Effector memory CD4-positive, alpha-beta T cell (primary cell): ENCODE results near the gene OPHN1.

Source experiments
- DNase-seq, 3 donors: peaks; one replicate each; pipeline ENCODE4 v3.0.0-alpha.2; 2020
- H3K27ac ChIP-seq: 2 replicates; pipeline ENCODE4 v1.7.0; 2013; ENCODE audit warnings: mild to moderate bottlenecking, low read length, moderate library complexity; ENCODE audit not compliant: insufficient read depth, poor library complexity, severe bottlenecking
- H3K27me3 ChIP-seq: replicated peaks from 2 replicates; pipeline ENCODE4 v1.7.0; 2013; ENCODE audit warnings: mild to moderate bottlenecking, low read length; ENCODE audit not compliant: insufficient read depth, control insufficient read depth, poor library complexity, severe bottlenecking
- H3K36me3 ChIP-seq: 2 replicates; pipeline ENCODE4 v1.7.0; 2013; ENCODE audit warnings: mild to moderate bottlenecking, low read length, moderate library complexity; ENCODE audit not compliant: control insufficient read depth, insufficient read depth
- H3K4me1 ChIP-seq: 2 replicates; pipeline ENCODE4 v1.7.0; 2013; ENCODE audit warnings: low read length, mild to moderate bottlenecking; ENCODE audit not compliant: control insufficient read depth, insufficient read depth, poor library complexity, severe bottlenecking
- H3K4me3 ChIP-seq: 2 replicates; pipeline ENCODE4 v1.7.0; 2013; ENCODE audit warnings: low read length, low read depth, mild to moderate bottlenecking; ENCODE audit not compliant: insufficient read depth, poor library complexity, severe bottlenecking
- H3K9me3 ChIP-seq: 2 replicates; pipeline ENCODE4 v1.7.0; 2013; ENCODE audit warnings: mild to moderate bottlenecking, low read length, moderate library complexity; ENCODE audit not compliant: control insufficient read depth

OPHN1 gene

GRCh38 chrX:68234171-68234910, 199.0 kb downstream of the OPHN1 start:
- Histone ChIP-seq H3K4me3 (no peak overlapping the region), H3K9me3 (no peaks in the 10 kb centered on the region), H3K27ac (no peak overlapping the region), H3K4me1 (no peaks in the 10 kb centered on the region), H3K36me3 (no peaks in the 10 kb centered on the region), H3K27me3 (no peaks in the 10 kb centered on the region)
- no peak for DNase-seq

GRCh38 chrX:68232206-68232605, 201.1 kb downstream of the OPHN1 start:
- DNase-seq, result no peak
- no peaks in the 10 kb centered on the region for H3K36me3 ChIP-seq

GRCh38 chrX:68209008-68209407, 224.3 kb downstream of the OPHN1 start:
- no peaks in the 10 kb centered on the region for H3K4me1 ChIP-seq
- DNase-seq, result no peak
- H3K36me3 ChIP-seq, result no peaks in the 10 kb centered on the region
- H3K4me3 ChIP-seq, result no peak overlapping the region
- no peaks in the 10 kb centered on the region for H3K27me3 ChIP-seq
- H3K9me3 ChIP-seq, result no peaks in the 10 kb centered on the region
- no peak overlapping the region for H3K27ac ChIP-seq

More at GRCh38 chrX:68232206-68232605, 201.1 kb downstream of the OPHN1 start:
- Histone ChIP-seq H3K27me3 (no peaks in the 10 kb centered on the region), H3K4me1 (no peaks in the 10 kb centered on the region), H3K27ac (no peak overlapping the region), H3K9me3 (no peaks in the 10 kb centered on the region), H3K4me3 (no peak overlapping the region)

GRCh38 chrX:68204521-68205038, 228.7 kb downstream of the OPHN1 start:
- no peak overlapping the region for H3K4me3 ChIP-seq

DNA sequence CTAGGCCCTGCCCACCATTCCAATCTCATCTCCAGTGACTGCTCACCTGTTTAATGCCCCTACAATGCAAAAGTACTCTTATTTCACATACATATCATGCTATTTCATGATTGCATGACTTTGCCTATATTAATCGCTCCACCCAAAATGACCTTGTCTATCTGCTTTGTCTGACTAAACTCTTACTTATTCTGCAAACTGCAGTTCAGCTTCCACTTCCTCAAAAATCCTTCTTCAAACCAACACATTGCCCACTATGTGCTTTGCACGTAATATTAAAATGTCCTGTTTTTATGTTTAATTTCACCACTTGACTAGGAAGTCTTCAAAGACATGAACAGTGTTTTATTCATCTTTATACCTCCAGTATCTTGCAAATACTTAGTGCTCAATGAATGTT, 229.6 kb downstream of the OPHN1 start:
- no peaks in the 10 kb centered on the region for H3K9me3 ChIP-seq
- no peaks in the 10 kb centered on the region for H3K4me1 ChIP-seq
- H3K27ac ChIP-seq, result no peak overlapping the region
- no peaks in the 10 kb centered on the region for H3K36me3 ChIP-seq
- DNase-seq, result no peak
- no peaks in the 10 kb centered on the region for H3K27me3 ChIP-seq
- H3K4me3 ChIP-seq, result no peak overlapping the region

More at GRCh38 chrX:68204521-68205038, 228.7 kb downstream of the OPHN1 start:
- no peaks in the 10 kb centered on the region for H3K36me3 ChIP-seq
- H3K27me3 ChIP-seq, result no peaks in the 10 kb centered on the region
- no peak for DNase-seq
- H3K27ac ChIP-seq, result no peak overlapping the region
- H3K4me1 ChIP-seq, result no peaks in the 10 kb centered on the region
- no peaks in the 10 kb centered on the region for H3K9me3 ChIP-seq

DNA sequence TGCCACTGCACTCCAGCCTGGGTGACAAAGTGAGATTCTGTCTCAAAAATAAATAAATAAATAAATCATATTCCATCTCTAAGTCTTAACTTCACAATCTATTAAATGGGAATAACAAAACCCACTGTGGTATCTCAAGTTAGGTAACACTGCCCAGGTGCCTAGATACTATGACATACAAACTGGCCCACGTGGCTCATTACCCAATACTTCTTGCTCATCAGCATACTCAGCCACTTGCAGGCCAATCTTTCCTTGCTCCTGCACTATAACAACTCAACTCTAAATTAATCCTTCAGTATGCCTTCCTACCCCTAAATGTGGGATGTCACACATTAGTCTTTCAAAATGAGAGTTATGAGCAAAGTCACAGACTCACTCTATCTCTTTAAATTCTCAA, 230.1 kb downstream of the OPHN1 start:
- no peaks in the 10 kb centered on the region for H3K9me3 ChIP-seq
- H3K27ac ChIP-seq, result no peak overlapping the region
- H3K4me3 ChIP-seq, result no peak overlapping the region
- no peaks in the 10 kb centered on the region for H3K4me1 ChIP-seq
- no peak for DNase-seq
- no peaks in the 10 kb centered on the region for H3K27me3 ChIP-seq
- H3K36me3 ChIP-seq, result no peaks in the 10 kb centered on the region

DNA sequence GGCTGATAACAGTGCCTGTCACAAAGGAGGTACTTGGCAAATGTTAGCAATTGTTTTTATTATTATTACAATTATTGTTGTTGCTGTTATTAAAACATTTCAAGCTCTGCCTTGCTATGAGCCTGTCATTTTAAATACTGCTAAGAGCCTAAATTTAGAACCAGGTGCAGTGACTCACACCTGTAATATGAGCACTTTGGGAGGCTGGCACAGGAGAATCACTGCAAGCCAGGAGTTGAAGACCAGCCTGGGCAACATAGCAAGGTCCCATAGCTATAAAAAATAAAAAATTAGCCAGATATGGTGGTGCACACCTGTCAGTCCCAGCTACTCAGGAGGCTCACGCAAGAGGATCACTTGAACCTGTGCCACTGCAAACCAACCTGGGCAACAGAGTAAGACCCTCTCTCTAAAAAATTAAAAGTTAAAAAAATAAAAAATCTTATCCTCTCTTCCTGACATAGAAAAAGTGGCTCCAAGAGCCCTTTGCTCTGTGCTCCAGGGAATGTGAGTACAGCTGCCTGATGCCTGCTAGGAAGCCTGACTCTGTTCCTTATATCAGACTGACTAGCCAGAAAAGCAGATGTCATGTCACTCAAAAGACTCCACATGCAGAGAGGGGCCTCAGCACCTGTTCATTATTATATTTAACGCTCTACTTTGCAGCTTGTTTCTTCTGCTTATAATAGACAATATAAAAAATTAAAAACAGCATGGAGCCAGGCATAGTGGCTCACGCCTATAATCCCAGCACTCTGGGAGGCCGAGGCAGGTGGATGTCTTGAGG, 234.0 kb downstream of the OPHN1 start:
- no peak for DNase-seq
- Histone ChIP-seq H3K4me3 (no peak overlapping the region), H3K9me3 (no peaks in the 10 kb centered on the region), H3K36me3 (no peaks in the 10 kb centered on the region), H3K27ac (no peak overlapping the region), H3K4me1 (no peaks in the 10 kb centered on the region), H3K27me3 (no peaks in the 10 kb centered on the region)

GRCh38 chrX:68196939-68197791, 236.1 kb downstream of the OPHN1 start:
- Histone ChIP-seq H3K36me3 (no peaks in the 10 kb centered on the region), H3K4me3 (no peak overlapping the region), H3K27me3 (no peaks in the 10 kb centered on the region), H3K4me1 (no peaks in the 10 kb centered on the region), H3K27ac (no peak overlapping the region), H3K9me3 (no peaks in the 10 kb centered on the region)
- DNase-seq, result no peak

DNA sequence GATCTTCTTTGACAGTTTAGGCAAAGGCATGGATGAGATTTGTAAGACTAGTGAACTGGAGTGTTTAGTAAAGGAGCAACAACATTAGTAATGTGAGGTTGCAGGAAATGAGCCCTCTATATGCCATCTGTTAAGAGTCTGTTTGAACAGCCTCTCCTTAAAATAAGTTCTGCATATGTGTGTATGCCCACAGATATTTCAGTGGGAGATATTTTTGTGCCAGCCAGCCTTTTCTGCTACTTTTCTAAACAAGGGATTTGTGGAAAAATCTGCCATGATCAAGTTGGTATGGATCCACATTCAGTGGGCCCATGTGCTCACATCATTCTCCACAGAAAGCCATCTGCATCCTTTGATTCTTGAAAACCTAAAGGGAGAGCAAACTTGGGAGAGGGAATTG, 237.7 kb downstream of the OPHN1 start:
- H3K36me3 ChIP-seq, result no peaks in the 10 kb centered on the region
- H3K4me1 ChIP-seq, result no peaks in the 10 kb centered on the region
- H3K9me3 ChIP-seq, result no peaks in the 10 kb centered on the region
- H3K27ac ChIP-seq, result no peak overlapping the region
- H3K27me3 ChIP-seq, result no peaks in the 10 kb centered on the region
- DNase-seq, result no peak
- no peak overlapping the region for H3K4me3 ChIP-seq
